GM21447 (cell line): ENCODE results near the gene TRAPPC10.

ENCODE experiments used
- ATAC-seq: cut with Tn5 transposase; IDR thresholded peaks from one replicate; pipeline ENCODE4 v1.9.1; 2021; ENCODE audit not compliant: unreplicated experiment

The TRAPPC10 gene

GRCh38 chr21:43997766-43998742 lies 14.1 kb upstream of the TRAPPC10 start:
- no peak for ATAC-seq

GRCh38 chr21:44000360-44000759 lies 11.7 kb upstream of the TRAPPC10 start:
- no peak for ATAC-seq

- no peak for ATAC-seq
Measured at GRCh38 chr21:44002511-44002910, 9.6 kb upstream of the TRAPPC10 start.

DNA sequence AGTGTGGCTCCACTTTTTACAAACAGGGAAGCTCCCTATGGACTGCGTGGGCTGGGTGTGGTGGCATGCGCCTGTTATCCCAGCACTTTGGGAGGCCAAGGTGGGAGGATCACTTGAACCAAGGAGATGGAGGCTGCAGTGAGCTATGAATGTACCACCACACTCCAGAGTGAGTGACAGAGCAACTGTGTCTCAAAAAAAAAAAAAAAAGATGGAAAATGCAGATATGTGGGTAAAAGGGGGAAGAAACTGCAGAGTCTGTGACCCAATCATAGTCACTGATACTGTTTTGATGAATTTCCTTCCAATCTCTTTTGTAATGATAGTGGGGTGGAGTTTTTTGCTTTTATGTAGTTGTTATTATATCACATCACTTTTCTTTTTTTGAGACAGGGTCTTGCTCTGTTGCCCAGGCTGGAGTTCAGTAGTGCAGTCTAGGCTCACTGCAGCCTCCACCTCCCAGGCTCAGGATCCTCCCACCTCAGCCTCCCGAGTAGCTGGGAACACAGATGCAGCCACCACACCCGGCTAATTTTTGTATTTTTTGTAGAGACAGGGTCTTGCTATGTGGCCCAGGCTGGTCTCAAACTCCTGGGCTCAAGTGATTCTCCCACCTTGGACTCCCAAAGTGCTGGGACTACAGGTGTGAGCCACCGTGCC lies 8.7 kb upstream of the TRAPPC10 start:
- no peak for ATAC-seq

DNA sequence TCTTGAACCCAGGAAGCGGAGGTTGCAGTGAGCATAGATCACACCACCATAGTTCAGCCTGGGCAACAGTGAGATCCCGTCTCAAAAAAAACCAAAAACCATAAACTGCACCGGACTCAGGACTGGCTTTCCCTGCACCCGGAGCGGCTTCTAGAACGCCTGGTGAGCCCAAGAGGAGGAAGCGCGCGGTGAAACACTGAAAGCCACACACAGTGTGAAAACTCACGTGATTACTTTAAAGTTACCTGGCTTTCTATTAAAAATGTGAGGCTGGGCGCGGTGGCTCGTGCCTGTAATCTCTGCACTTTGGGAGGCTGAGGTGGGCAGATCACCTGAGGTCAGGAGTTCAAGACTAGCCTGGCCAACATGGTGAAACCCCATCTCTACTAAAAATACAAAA lies 7.0 kb upstream of the TRAPPC10 start:
- ATAC-seq: no peak

GRCh38 chr21:44005593-44005992 lies 6.5 kb upstream of the TRAPPC10 start:
- no peak for ATAC-seq

- ATAC-seq: no peak
Measured at GRCh38 chr21:44006017-44006619, 6.0 kb upstream of the TRAPPC10 start.

- ATAC-seq: no peak
Measured at GRCh38 chr21:44006656-44007055, 5.5 kb upstream of the TRAPPC10 start.

- ATAC-seq: no peak
Measured at GRCh38 chr21:44010429-44010828, 1.7 kb upstream of the TRAPPC10 start.

DNA sequence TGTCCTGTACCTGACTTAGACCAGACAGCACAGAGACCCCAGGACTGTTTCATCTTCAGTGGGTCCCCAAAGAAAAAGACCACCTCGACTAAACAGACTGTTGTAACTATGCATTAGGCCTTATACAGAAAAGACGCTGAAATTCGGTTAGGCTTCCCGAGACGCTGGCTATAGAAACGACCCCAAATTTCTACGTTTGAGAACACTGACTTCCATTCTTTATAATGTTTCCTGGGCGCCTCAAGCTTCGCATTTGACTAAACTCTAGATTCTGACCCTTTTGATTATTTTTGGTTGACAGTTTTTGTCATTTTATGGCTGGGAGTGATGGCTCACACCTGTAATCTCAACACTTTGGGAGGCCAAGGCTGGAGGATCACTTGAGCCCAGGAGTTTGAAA lies 986 bp upstream of the TRAPPC10 start:
- ATAC-seq: no peak

GRCh38 chr21:44012474-44013379 lies 618 bp downstream of the TRAPPC10 start:
- peak; percentile 59 for ATAC-seq

DNA sequence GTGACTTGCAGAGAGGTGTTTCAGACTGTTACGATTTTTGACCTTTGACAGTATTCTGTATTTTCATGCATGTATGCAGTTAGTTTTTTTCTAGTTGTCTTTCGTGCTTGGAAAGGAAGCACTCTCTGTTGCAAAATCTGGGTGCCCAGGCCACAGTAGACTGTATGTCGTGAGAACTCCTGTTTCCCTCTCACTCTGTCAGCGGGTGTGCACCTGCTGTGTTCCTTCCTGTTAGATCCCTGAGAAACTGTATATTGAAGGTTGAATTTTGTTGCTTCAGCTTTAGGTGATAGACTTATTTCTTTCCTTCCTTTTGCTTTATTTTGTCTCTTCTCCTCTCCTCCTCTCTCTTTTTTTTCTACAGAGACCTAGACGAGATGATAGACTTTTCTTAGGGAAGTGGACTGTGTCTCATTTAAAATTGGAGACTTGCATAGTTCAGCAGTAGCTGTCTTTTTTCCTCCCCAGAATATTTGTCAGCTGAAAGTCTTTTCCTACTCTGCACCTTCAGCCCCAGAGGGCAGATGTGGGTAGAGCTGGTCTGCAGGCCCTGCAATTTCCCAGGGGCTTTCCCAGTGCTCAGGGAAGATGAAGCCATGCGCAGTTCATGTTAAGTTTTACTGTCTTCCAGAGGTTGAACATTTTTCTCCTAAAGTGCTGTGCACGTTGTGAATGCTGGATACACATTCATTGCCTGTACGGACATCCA lies 1.4 kb downstream of the TRAPPC10 start:
- no peak for ATAC-seq

DNA sequence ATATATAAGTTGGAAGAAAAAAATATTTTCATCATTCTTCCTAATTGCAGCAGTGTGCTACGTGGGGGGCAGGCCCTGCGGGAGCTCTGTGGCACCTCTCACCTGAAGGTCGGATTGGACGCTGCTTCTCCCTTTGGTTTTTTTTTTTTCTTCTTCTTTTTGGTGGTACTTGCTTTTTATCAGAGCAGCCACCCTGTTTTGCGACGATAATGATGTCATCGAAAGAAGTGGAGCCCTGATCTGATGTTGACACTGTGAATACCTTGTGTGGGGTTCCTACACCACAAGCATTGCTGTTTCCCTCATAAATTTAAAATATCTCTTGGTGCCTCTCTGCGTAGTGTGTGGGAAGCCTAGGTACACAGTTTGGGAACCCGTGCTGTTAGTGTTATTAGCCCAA lies 5.5 kb downstream of the TRAPPC10 start:
- no peak for ATAC-seq

DNA sequence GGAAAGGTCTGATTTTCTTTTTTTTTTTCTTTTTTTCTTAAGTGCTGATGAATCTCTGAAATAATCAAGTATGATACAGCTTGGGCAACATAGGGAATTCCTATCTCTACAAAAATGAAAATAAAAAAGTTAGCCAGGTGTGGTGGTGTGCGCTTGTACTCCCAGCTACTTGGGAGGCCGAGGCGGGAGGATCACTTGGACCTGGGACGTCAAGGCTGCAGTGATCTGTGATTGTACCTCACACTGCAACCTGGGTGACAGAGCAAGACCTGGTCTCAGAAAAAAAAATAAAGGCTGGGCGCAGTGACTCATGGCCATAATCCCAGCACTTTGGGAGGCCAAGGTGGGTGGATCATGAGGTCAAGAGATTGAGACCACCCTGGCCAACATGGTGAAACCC lies 6.0 kb downstream of the TRAPPC10 start:
- no peak for ATAC-seq

- no peak for ATAC-seq
Measured at GRCh38 chr21:44018813-44019567, 6.9 kb downstream of the TRAPPC10 start.

- ATAC-seq: no peak
Measured at GRCh38 chr21:44019568-44019958, 7.5 kb downstream of the TRAPPC10 start.

- ATAC-seq: no peak
Measured at GRCh38 chr21:44020551-44020950, 8.4 kb downstream of the TRAPPC10 start.

- no peak for ATAC-seq
Measured at GRCh38 chr21:44021064-44021463, 9.0 kb downstream of the TRAPPC10 start.

DNA sequence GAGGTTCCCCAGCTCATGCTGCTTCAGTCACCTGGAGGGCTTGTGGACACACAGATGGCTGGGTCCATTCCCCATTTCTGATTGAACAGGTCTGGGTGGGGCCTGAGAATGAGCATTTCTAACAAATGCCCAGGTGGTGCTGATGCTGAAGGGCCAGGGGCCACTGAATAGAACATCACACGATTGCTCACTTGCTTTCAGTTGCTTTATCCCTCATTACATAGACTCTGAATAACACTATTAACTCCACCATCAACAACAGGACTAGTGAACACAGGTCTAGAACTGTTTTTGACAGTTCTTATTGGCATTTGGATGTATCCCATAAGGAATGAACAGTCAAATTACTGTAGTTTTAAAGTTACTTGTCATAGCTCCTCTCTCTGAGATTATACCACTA lies 12.1 kb downstream of the TRAPPC10 start:
- no peak for ATAC-seq
